Activated CD4-positive, alpha-beta T cell treated with anti-CD3 and anti-CD28 coated beads, Interleukin-2, amount 10 ng/mL, durations not matched to agents 24 days and 14 days (primary cell): ENCODE data around the gene ZC3H18. TPM values are rescaled to one million over a fixed set of nuclear protein-coding genes. Genes with fewer than 3 reads are reported as not detected.
A peak's percentile ranks its signal among the peaks of the same experiment; 100 is the strongest.

Experiments
- DNase-seq: peaks from one replicate; pipeline ENCODE4 v3.0.0; 2022
- H3K27ac Mint-ChIP-seq: one replicate; pipeline ENCODE4 v1.8.0; 2022; ENCODE audit warnings: mild to moderate bottlenecking, mixed read lengths
- H3K27me3 Mint-ChIP-seq: one replicate; pipeline ENCODE4 v1.8.0; 2022; ENCODE audit warnings: mixed read lengths
- H3K36me3 Mint-ChIP-seq: one replicate; pipeline ENCODE4 v1.8.0; 2022; ENCODE audit warnings: low read depth, mild to moderate bottlenecking, mixed read lengths
- H3K4me1 Mint-ChIP-seq: one replicate; pipeline ENCODE4 v1.8.0; 2021; ENCODE audit warnings: mixed read lengths
- H3K4me3 Mint-ChIP-seq: one replicate; pipeline ENCODE4 v1.8.0; 2022; ENCODE audit warnings: mild to moderate bottlenecking, moderate library complexity, mixed read lengths
- H3K9me3 Mint-ChIP-seq: one replicate; pipeline ENCODE4 v1.8.0; 2021; ENCODE audit warnings: mixed read lengths
- intact Hi-C: fragments of 100-400 bp; cut with micrococcal nuclease; formaldehyde crosslinking; loops from one replicate; pipeline ENCODE4 v1.15.1; 2023
- total RNA-seq: library from RNA; stranded (reverse); gene quantifications from 2 replicates; pipeline ENCODE4 v1.2.3, GENCODE V29; 2022

Gene ZC3H18
- total RNA-seq, 1 donor from 2014 or later, result 106 TPM

DNA sequence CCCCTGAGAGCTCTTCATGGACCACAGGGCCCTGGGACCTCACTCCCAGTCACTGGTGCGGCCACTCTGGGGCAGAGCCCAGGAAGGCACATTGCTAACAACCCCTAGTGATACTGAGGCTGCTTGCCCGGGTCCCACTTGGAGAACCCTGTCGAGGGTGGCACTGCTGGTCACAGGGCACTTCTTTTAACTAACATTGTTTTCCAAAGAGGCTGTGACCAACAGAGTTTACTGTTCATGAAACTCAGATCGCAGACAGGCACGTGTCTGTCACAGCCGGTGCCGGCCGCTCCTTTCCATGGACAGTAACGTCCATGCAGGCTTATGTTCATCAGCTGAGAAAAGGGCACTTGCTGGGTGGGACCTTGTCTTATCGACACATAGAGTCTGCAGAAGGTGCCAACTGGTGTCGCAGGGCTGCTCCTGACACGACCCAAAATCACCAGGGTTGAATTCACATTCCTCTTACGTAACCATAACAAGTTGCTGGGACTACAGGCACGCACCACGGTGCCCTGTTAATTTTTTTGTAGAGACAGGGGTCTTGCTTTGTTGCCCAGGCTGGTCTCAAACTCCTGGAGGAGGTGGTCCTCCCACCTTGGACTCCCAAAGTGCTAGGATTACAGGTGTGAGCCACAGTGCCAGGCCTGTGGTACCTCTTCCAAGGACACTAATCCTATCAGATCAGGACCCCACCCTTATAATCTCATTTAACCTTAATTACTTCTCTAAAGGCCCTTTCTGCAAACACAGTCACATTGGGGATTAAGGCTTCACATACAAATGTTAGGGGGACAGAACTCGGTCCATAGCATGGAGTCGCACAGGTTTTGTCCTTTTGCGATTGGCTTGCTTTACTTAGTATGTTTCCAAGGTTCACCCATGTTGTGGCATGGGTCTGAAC, 1.2 kb upstream of the ZC3H18 start:
- H3K36me3 Mint-ChIP-seq, result peaks cover 11% of the 10 kb centered on the region
- DNase-seq, result peak; percentile 65
- H3K9me3 Mint-ChIP-seq, result no peaks in the 10 kb centered on the region
- H3K4me1 Mint-ChIP-seq, result peaks cover 36% of the 10 kb centered on the region
- H3K27me3 Mint-ChIP-seq, result no peaks in the 10 kb centered on the region
- peak overlapping the region; percentile 82 for H3K4me3 Mint-ChIP-seq
- intact Hi-C loops, result no loop called here
- H3K27ac Mint-ChIP-seq, result peak overlapping the region; percentile 90

DNA sequence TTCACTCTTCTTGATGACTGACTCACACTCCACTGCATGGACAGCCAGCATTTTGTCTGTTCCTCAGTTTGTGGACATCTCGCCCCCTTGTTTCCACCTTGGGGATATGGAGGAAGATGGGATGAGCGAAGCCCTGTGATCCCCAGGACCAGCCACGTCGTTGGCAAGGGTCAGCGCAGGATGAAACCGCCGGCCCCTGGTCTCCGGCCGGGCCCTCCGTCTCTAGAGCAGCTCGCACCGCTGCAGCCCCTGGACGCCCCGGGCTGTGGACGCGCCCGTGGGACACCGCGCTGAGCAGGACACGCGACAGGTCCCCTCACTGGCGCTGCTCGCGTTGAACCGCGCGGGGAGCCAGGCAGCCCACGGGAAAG, 604 bp upstream of the ZC3H18 start:
- H3K9me3 Mint-ChIP-seq, result no peaks in the 10 kb centered on the region
- H3K36me3 Mint-ChIP-seq, result peaks cover 14% of the 10 kb centered on the region
- H3K4me3 Mint-ChIP-seq, result peak overlapping the region; percentile 82
- peaks cover 36% of the 10 kb centered on the region for H3K4me1 Mint-ChIP-seq
- intact Hi-C loops, result no loop called here
- DNase-seq, result no peak
- peak overlapping the region; percentile 90 for H3K27ac Mint-ChIP-seq
- H3K27me3 Mint-ChIP-seq, result no peaks in the 10 kb centered on the region

DNA sequence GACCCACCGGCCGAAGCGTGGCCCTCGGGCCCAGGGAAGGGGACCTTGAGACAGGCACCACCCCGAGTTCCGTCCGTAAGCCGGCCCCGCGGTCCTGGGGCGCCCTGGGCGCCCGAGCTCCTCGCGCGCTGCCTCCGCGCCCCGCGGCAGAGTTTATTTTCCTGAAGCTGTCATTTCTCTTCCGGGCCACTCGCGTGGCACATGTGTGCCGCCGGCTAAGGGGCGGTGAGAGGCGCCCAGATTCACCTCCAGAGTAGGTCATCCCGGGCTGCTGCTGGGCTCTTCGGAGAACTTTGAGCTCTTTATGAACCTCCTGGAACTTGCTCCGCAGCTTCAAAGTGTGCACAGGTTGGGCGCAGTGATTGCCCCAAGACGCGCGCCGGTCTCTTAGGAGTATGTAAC, 489 bp downstream of the ZC3H18 start:
- Mint-ChIP-seq H3K9me3 (no peaks in the 10 kb centered on the region), H3K27ac (peak overlapping the region; percentile 78), H3K4me3 (peak overlapping the region; percentile 91), H3K36me3 (peaks cover 17% of the 10 kb centered on the region), H3K27me3 (no peaks in the 10 kb centered on the region), H3K4me1 (peaks cover 36% of the 10 kb centered on the region)
- intact Hi-C loops, result loop anchor here (1.0 to 2.0 kb wide), 3 partner anchors 80 to 136 kb away; partner anchors contain the start of genes CTU2, CYBA and RNF166
- peak; percentile 87 for DNase-seq

- Mint-ChIP-seq H3K4me1 (peaks cover 32% of the 10 kb centered on the region), H3K27me3 (no peaks in the 10 kb centered on the region), H3K4me3 (no peak overlapping the region), H3K9me3 (no peaks in the 10 kb centered on the region), H3K36me3 (peaks cover 47% of the 10 kb centered on the region), H3K27ac (no peak overlapping the region)
- no peak for DNase-seq
- intact Hi-C loops, result no loop called here
Observed at GRCh38 chr16:88575251-88575650, 5.0 kb downstream of the ZC3H18 start.

GRCh38 chr16:88576307-88576706, 6.1 kb downstream of the ZC3H18 start:
- Mint-ChIP-seq H3K9me3 (no peaks in the 10 kb centered on the region), H3K27me3 (no peaks in the 10 kb centered on the region), H3K36me3 (peaks cover 53% of the 10 kb centered on the region), H3K27ac (no peak overlapping the region), H3K4me3 (no peak overlapping the region), H3K4me1 (peaks cover 29% of the 10 kb centered on the region)
- DNase-seq, result no peak
- intact Hi-C loops, result no loop called here

DNA sequence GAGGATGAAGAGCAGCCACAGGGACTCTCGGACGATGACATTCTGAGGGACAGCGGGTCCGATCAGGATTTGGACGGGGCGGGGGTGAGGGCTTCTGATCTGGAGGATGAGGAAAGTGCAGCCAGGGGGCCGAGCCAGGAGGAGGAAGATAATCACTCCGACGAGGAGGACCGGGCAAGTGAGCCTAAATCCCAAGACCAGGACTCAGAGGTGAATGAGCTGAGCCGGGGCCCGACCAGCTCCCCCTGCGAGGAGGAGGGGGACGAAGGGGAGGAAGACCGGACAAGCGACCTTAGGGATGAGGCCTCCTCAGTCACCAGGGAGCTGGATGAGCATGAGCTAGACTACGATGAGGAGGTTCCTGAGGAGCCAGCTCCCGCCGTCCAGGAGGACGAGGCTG, 7.0 kb downstream of the ZC3H18 start:
- intact Hi-C loops, result no loop called here
- Mint-ChIP-seq H3K9me3 (no peaks in the 10 kb centered on the region), H3K27ac (no peak overlapping the region), H3K4me3 (no peak overlapping the region), H3K27me3 (no peaks in the 10 kb centered on the region), H3K36me3 (peaks cover 56% of the 10 kb centered on the region), H3K4me1 (peaks cover 22% of the 10 kb centered on the region)
- DNase-seq, result no peak

DNA sequence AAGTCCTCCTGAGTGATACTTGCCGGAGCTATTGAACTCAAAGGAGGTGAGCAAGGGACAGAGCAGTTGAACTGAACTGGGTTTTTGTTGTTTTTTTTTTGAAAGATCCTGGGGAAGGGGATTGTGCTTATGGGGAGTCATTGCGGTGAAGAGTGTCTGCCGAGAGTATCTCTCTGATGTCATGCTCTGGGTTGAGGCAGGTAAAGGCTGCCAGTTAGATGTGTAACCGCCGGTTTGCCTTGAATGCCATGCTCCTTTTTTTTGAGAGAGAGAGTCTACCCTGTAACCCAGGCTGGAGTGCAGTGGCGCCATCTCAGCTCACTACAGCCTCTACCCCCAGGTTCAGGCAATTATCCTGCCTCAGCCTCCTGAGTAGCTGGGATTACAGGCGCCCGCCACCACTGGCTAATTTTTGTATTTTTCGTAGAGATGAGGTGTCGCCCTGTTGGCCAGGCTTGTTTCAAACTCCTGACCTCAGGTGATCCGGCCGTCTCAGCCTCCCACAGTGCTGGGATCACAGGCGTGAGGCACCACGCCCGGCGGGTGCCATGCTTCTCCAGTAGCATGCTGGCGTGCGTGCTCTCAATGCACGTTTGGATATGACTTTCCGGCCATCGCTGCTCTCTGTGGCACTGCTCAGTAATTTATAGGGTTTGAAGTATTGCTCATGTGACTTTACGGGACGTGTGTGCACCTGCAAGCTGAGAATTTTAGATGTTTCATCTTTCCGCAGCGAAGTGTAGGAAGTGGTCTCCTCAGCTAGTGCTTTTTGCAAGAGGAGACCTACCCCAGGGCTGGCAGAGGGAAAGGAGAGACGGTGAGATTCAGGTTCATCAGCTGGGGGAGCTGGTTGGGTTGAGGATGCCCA, 8.5 kb downstream of the ZC3H18 start:
- no peak for DNase-seq
- no peak overlapping the region for H3K4me3 Mint-ChIP-seq
- intact Hi-C loops, result no loop called here
- H3K36me3 Mint-ChIP-seq, result peaks cover 53% of the 10 kb centered on the region
- H3K4me1 Mint-ChIP-seq, result peaks cover 12% of the 10 kb centered on the region
- H3K27ac Mint-ChIP-seq, result peak overlapping the region; percentile 4
- H3K9me3 Mint-ChIP-seq, result no peaks in the 10 kb centered on the region
- H3K27me3 Mint-ChIP-seq, result no peaks in the 10 kb centered on the region

- H3K36me3 Mint-ChIP-seq, result peaks cover 50% of the 10 kb centered on the region
- DNase-seq, result no peak
- no peak overlapping the region for H3K4me3 Mint-ChIP-seq
- H3K9me3 Mint-ChIP-seq, result no peaks in the 10 kb centered on the region
- H3K27me3 Mint-ChIP-seq, result no peaks in the 10 kb centered on the region
- intact Hi-C loops, result no loop called here
- H3K4me1 Mint-ChIP-seq, result peaks cover 17% of the 10 kb centered on the region
- no peak overlapping the region for H3K27ac Mint-ChIP-seq
Observed at GRCh38 chr16:88580371-88580770, 10.2 kb downstream of the ZC3H18 start.

DNA sequence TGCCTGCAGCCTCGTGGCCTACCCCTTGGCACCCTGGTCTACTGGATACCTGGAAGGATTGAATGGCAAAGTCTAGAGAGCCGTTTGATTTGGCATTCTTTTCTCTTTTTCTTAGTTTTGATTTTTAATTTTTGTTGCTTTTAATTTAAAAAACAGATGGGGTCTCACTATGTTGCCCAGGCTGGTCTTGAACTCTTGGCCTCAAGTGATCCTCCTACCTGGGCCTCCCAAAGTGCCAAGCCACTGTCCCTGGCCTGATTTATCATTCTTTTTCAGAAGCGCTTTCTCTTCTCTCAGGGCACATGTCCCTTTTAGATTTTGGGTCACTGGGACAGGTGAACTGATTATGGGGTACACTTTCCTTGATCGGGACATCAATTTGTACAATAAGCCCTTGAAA, 10.8 kb downstream of the ZC3H18 start:
- DNase-seq, result no peak
- Mint-ChIP-seq H3K27me3 (no peaks in the 10 kb centered on the region), H3K4me1 (peaks cover 19% of the 10 kb centered on the region), H3K36me3 (peaks cover 50% of the 10 kb centered on the region), H3K27ac (no peak overlapping the region), H3K4me3 (no peak overlapping the region), H3K9me3 (no peaks in the 10 kb centered on the region)
- intact Hi-C loops, result no loop called here

DNA sequence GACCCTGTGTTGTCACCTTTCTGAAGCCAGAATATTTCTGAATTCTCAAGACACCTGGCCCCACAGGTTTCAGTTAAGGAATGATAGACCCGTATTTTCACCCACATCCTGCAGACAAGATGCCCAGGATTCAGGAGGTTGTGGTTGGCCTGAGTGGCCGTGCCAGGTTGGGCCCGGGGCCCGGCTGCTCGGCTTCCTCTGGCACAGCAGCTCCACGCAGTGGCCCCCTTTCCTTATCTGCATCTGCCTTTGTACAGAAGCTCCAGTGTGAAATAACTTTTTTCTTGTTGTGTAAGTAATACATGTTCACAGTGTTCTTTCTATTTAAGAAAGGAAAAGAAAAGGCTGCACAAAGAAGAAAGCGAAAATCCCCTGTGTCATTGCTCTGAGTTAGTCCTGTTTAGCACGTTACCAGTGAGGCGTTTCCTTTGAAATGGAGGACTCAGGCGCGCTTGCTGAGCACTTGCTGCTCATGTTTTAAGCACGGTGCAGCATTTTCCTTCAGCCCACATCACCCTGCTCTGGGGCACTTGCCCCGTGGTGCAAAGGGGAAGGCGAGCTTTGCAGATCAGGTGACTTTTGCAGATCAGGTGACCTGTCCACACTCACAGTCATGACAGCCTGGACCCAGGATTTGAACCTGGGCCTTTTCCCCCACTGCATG, 12.8 kb downstream of the ZC3H18 start:
- no peak for DNase-seq
- Mint-ChIP-seq H3K4me1 (peaks cover 21% of the 10 kb centered on the region), H3K9me3 (no peaks in the 10 kb centered on the region), H3K27me3 (no peaks in the 10 kb centered on the region), H3K36me3 (peaks cover 50% of the 10 kb centered on the region), H3K4me3 (no peak overlapping the region), H3K27ac (no peak overlapping the region)
- intact Hi-C loops, result no loop called here

DNA sequence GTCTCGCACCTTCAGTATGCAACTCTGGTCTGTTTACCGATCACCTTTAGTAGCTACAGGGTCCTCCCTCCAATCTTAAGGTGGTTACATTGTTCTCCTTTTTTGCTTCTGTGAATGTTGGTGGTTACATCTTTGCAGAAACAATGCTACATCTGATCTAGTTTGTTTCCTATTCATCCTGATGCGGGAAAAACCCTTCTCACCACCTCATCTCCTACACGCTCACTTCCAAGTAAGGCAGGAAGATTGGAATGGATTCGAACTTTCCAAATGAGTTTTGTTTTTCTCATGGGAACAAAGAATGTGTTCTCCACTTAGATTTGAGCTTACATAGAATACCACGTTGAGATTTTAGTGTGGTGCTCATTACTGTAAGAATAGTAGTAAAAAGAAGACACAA, 14.5 kb downstream of the ZC3H18 start:
- H3K36me3 Mint-ChIP-seq, result peaks cover 53% of the 10 kb centered on the region
- intact Hi-C loops, result no loop called here
- DNase-seq, result no peak
- H3K27ac Mint-ChIP-seq, result peak overlapping the region; percentile 74
- H3K9me3 Mint-ChIP-seq, result no peaks in the 10 kb centered on the region
- peaks cover 28% of the 10 kb centered on the region for H3K4me1 Mint-ChIP-seq
- H3K4me3 Mint-ChIP-seq, result no peak overlapping the region
- H3K27me3 Mint-ChIP-seq, result no peaks in the 10 kb centered on the region

GRCh38 chr16:88585269-88585668, 15.1 kb downstream of the ZC3H18 start:
- H3K4me3 Mint-ChIP-seq, result no peak overlapping the region
- no peak for DNase-seq
- peaks cover 28% of the 10 kb centered on the region for H3K4me1 Mint-ChIP-seq
- H3K27me3 Mint-ChIP-seq, result no peaks in the 10 kb centered on the region
- intact Hi-C loops, result no loop called here
- peak overlapping the region; percentile 2 for H3K27ac Mint-ChIP-seq
- H3K9me3 Mint-ChIP-seq, result no peaks in the 10 kb centered on the region
- peaks cover 54% of the 10 kb centered on the region for H3K36me3 Mint-ChIP-seq

DNA sequence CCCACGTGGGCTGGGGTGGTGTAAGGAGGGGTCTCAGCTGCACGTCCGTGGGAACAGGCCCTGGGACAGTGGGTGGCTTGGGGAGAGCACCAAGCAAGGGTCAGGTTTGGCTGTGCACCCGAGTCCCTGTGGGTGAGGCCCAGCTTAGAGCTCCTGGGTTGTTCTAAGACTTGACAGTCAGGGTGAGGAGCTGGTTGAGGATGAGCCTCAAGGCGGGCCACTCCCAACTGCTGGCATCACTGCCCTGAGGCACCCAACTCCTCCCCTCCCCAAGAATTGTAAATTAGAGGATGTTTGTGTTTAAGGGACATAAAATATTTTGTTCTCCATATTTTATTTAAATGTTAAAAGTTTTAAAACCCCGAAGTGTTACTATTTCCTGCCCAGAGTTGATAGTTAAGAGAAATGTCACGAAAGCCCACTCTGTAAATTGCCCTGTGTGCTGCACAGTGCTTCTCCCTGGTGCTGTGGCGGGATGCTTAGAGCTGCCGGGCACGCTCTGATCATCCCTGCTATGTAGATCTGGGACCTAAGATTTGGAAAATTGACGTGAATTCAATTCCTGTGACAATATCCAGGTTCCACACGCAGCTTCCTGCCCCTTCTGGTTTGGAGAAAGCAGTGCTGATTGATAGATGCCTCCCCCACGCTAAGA, 15.9 kb downstream of the ZC3H18 start:
- H3K9me3 Mint-ChIP-seq, result no peaks in the 10 kb centered on the region
- H3K27me3 Mint-ChIP-seq, result no peaks in the 10 kb centered on the region
- H3K4me1 Mint-ChIP-seq, result peaks cover 28% of the 10 kb centered on the region
- intact Hi-C loops, result no loop called here
- no peak overlapping the region for H3K4me3 Mint-ChIP-seq
- H3K36me3 Mint-ChIP-seq, result peaks cover 53% of the 10 kb centered on the region
- H3K27ac Mint-ChIP-seq, result no peak overlapping the region
- DNase-seq, result no peak
